Measurements from ENCODE around the gene KCTD7.

The KCTD7 gene

GRCh38 chr7:66689081-66689480 lies 60.4 kb downstream of the KCTD7 start:
- DNase-seq (ENCODE audit: low read depth), result no peak
- H3K4me3 ChIP-seq (replicated peaks; ENCODE audit: low read depth, low read length), result no peak overlapping the region
- TF ChIP-seq, protein P1, sequence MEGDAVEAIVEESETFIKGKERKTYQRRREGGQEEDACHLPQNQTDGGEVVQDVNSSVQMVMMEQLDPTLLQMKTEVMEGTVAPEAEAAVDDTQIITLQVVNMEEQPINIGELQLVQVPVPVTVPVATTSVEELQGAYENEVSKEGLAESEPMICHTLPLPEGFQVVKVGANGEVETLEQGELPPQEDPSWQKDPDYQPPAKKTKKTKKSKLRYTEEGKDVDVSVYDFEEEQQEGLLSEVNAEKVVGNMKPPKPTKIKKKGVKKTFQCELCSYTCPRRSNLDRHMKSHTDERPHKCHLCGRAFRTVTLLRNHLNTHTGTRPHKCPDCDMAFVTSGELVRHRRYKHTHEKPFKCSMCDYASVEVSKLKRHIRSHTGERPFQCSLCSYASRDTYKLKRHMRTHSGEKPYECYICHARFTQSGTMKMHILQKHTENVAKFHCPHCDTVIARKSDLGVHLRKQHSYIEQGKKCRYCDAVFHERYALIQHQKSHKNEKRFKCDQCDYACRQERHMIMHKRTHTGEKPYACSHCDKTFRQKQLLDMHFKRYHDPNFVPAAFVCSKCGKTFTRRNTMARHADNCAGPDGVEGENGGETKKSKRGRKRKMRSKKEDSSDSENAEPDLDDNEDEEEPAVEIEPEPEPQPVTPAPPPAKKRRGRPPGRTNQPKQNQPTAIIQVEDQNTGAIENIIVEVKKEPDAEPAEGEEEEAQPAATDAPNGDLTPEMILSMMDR (IDR thresholded peaks at IDR 0.05; ENCODE audit: low read length, missing control alignments), result no peak

GRCh38 chr7:66693331-66693730 lies 64.7 kb downstream of the KCTD7 start:
- DNase-seq (ENCODE audit: low read depth), result no peak

More at GRCh38 chr7:66693331-66693730, 64.7 kb downstream of the KCTD7 start:
- H3K4me3 ChIP-seq (replicated peaks; ENCODE audit: low read depth, low read length), result no peak overlapping the region
- TF ChIP-seq, protein P1 (IDR thresholded peaks at IDR 0.05; ENCODE audit: low read length, missing control alignments), result no peak

Measured in fibroblast of pulmonary artery (primary cell).